Measurements from ENCODE around the gene STING1. TPM values are rescaled to one million over a fixed set of nuclear protein-coding genes. Genes with fewer than 3 reads are reported as not detected.

STING1 gene
- polyA plus RNA-seq, 1 of the 3 experiments (the other 2 are of a cell fraction), result 98.4 TPM

DNA sequence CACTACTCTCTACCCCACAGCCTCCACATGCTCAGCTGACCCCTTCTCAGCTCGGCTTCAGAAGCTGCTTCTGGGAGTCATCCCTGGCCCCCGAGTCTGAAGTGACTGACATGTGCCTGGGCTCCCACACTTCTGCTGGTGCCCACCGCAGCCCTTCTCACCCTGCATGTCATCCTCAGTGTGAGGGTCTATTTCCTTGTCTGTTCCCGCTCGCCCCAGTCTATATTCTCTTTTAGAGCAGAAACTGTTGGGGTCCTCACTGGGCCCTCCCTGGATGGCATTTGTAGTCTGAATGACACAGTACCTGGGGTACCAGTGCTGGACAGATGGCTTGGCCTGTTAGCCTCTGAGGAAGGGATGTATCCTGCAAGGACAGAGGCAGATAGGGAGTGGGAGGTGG lies 25.3 kb downstream of the STING1 start:
- no peak overlapping the region for H3K9ac ChIP-seq
- no peak overlapping the region for H2AFZ ChIP-seq (ENCODE audit: low read depth)
- no peaks in the 10 kb centered on the region for H4K20me1 ChIP-seq (ENCODE audit: insufficient read depth)
- no peak for DNase-seq
- peaks cover 0 to 30% of the 10 kb centered on the region in 2 experiments; a peak in 3 of 4 replicates for H3K4me1 ChIP-seq (ENCODE audit: control insufficient read depth in 1 of 2, insufficient read depth in 2 of 2, low read depth in 1 of 2, low read length in 1 of 2)
- no peak overlapping the region for H3K4me2 ChIP-seq
- WGBS (ENCODE audit: low lambda C conversion rate), result 96% methylated on average over 5 of the region's 5 CpGs
- H3K27me3 ChIP-seq (ENCODE audit: insufficient read depth), result no peaks in the 10 kb centered on the region
- no peaks in the 10 kb centered on the region for H3K9me3 ChIP-seq
- peaks cover 16% of the 10 kb centered on the region for H3F3A ChIP-seq (replicated peaks; ENCODE audit: insufficient read depth)
- 0 out of 2 replicates have a peak, but pooled peaks cover 6% of the 10 kb centered on the region for H3K79me2 ChIP-seq (ENCODE audit: insufficient read depth)
- H3K9me2 ChIP-seq, result no peaks in the 10 kb centered on the region
- ChIA-PET POLR2A (no interaction called here), CTCF (no interaction called here)
- TF ChIP-seq FOSL2 (IDR thresholded peaks at IDR 0.05; ENCODE audit: borderline replicate concordance, low read depth) (no peak), USF2 (IDR thresholded peaks at IDR 0.05; ENCODE audit: borderline replicate concordance, low read depth, low read length) (no peak), REST (IDR thresholded peaks at IDR 0.05; ENCODE audit: low read depth, low read length) (no peak), TAF1 (IDR thresholded peaks at IDR 0.05; ENCODE audit: borderline replicate concordance, low read depth, low read length) (no peak), EZH2phosphoT487 (IDR thresholded peaks at IDR 0.05; ENCODE audit: borderline replicate concordance, low read depth) (no peak), SMC3 (IDR thresholded peaks at IDR 0.05; ENCODE audit: low read depth, low read length) (no peak)
- no peak overlapping the region for H3K4me3 ChIP-seq (ENCODE audit: low read depth in 2 of 2, low read length in 1 of 2)
- no peaks in the 10 kb centered on the region for H3K36me3 ChIP-seq (replicated peaks in 1 of 2; ENCODE audit: control insufficient read depth in 1 of 2, insufficient read depth in 2 of 2, low read length in 1 of 2)
- H3K27ac ChIP-seq (ENCODE audit: low read depth in 2 of 2, low read length in 1 of 2), result no peak overlapping the region

DNA sequence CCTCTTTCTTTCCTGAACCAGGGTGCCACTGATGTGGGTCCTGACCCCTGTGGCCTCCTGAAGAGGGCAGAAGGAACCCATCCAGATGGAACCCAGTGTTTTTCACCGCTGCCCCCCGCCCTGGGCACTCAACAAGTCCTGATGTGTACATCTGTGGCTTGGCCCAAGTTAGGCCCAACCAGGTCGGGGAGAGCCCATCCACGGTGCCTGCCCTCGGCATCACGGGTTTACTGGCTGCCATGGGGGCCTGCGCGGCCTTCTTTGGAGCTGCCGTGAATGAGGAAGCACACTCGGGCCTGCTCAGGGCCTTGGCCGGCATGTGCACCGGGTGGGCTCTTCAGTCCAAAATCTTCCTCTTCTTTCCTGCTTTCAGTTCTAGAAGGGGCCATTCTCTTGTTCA lies 25.8 kb downstream of the STING1 start:
- Histone ChIP-seq H3K9me2 (no peaks in the 10 kb centered on the region), H3K27me3 (ENCODE audit: insufficient read depth) (no peaks in the 10 kb centered on the region), H4K20me1 (ENCODE audit: insufficient read depth) (no peaks in the 10 kb centered on the region), H3K27ac (ENCODE audit: low read depth in 2 of 2, low read length in 1 of 2) (no peak overlapping the region), H3K4me2 (no peak overlapping the region), H3K9ac (no peak overlapping the region), H2AFZ (ENCODE audit: low read depth) (no peak overlapping the region), H3K4me3 (ENCODE audit: low read depth in 2 of 2, low read length in 1 of 2) (no peak overlapping the region), H3K9me3 (no peaks in the 10 kb centered on the region), H3F3A (replicated peaks; ENCODE audit: insufficient read depth) (peaks cover 13% of the 10 kb centered on the region), H3K79me2 (ENCODE audit: insufficient read depth) (0 out of 2 replicates have a peak, but pooled peaks cover 6% of the 10 kb centered on the region), H3K4me1 (ENCODE audit: control insufficient read depth in 1 of 2, insufficient read depth in 2 of 2, low read depth in 1 of 2, low read length in 1 of 2) (peaks cover 0 to 25% of the 10 kb centered on the region in 2 experiments; a peak in 3 of 4 replicates), H3K36me3 (replicated peaks in 1 of 2; ENCODE audit: control insufficient read depth in 1 of 2, insufficient read depth in 2 of 2, low read length in 1 of 2) (no peaks in the 10 kb centered on the region)
- no peak for DNase-seq
- POLR2A ChIA-PET, result no interaction called here
- WGBS (ENCODE audit: low lambda C conversion rate), result 95% methylated on average over 7 of the region's 12 CpGs
- CTCF ChIA-PET, result no interaction called here
- TF ChIP-seq POLR2AphosphoS5 (IDR thresholded peaks at IDR 0.05; ENCODE audit: low read depth, low read length) (no peak), TAF1 (IDR thresholded peaks at IDR 0.05; ENCODE audit: borderline replicate concordance, low read depth, low read length) (no peak)
